ENCODE results near the gene USP30. TPM values are rescaled to one million over a fixed set of nuclear protein-coding genes. Genes with fewer than 3 reads are reported as not detected.

The USP30 gene, protein sequence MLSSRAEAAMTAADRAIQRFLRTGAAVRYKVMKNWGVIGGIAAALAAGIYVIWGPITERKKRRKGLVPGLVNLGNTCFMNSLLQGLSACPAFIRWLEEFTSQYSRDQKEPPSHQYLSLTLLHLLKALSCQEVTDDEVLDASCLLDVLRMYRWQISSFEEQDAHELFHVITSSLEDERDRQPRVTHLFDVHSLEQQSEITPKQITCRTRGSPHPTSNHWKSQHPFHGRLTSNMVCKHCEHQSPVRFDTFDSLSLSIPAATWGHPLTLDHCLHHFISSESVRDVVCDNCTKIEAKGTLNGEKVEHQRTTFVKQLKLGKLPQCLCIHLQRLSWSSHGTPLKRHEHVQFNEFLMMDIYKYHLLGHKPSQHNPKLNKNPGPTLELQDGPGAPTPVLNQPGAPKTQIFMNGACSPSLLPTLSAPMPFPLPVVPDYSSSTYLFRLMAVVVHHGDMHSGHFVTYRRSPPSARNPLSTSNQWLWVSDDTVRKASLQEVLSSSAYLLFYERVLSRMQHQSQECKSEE
- 20.5 TPM for total RNA-seq

DNA sequence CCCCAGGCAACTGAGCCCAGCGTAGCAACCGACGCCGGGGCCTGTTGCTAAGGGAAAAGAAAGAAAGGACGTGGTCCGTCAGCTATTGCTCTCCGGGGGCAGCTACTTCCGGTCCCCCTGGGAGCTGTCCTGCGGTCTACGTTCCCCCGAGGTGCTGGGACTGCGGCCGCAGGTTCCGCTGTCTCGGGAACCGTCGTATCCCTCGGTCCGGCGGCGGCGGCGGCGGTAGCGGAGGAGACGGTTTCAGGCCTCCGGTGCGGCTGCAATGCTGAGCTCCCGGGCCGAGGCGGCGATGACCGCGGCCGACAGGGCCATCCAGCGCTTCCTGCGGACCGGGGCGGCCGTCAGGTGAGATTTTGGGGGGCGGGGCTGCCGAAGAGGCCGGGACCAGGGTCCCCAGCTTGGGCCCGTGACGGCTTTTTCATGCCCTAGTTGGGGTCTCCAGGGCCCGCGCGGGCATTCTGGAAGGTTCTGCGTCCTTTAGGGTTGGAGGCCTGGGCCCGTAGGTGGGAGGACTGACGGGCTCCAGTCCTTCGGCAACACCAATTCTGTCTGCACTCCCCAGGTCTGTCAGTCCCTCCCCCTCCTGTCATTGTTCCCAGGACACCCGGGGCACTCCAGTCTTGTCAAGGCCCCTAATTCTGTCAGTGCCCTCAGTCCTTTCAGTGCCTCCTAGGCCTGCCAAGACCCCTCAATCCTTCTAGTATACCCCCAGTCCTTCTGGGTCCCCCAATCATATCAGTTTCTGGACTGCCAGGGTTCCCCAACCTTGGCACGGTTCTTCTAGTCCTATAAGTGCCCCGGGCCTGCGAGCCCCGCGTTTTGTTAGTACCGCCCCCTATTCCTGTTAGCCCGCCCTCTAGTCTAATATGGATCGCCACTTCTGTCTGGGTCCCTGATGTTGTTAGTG is at the start of gene USP30:
Gene USP30 (plus strand): TSS at position 163 of the 910 bp plus-strand sequence. CDS start 103 bp downstream, at position 266.

DNA sequence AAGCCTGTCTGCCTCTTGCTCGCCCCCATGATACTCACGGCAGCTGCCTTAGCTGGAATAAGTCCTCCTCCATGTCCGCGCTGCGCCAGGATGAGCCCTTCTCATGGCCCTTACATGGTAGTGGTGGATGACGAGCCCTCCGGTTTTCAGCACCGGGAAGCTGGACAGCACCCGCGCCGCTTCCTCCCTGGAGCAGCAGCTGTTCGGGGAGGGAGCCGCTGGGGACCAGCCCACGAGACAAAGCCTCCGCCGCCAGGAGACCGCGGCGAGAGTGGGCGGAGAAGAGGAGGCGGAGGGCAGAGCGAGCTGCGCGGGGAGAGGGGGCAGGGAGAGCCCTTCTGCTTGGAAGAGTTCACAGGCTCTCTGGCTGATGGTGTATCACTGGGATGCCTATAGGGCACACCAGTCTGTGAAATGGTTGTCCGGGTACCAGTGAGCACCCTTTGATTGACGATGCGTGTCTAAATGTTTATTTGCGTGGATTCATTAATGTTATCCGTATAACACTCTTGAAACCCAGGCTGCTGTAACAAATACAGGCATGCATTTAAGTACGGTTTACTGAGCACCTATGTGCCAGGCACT is 31.5 kb upstream of the USP30 start, which contains the start of gene SVOP:
Gene SVOP (minus strand): TSS at position 273 of the 585 bp plus-strand sequence. CDS start 200 bp downstream, at position 73.

DNA sequence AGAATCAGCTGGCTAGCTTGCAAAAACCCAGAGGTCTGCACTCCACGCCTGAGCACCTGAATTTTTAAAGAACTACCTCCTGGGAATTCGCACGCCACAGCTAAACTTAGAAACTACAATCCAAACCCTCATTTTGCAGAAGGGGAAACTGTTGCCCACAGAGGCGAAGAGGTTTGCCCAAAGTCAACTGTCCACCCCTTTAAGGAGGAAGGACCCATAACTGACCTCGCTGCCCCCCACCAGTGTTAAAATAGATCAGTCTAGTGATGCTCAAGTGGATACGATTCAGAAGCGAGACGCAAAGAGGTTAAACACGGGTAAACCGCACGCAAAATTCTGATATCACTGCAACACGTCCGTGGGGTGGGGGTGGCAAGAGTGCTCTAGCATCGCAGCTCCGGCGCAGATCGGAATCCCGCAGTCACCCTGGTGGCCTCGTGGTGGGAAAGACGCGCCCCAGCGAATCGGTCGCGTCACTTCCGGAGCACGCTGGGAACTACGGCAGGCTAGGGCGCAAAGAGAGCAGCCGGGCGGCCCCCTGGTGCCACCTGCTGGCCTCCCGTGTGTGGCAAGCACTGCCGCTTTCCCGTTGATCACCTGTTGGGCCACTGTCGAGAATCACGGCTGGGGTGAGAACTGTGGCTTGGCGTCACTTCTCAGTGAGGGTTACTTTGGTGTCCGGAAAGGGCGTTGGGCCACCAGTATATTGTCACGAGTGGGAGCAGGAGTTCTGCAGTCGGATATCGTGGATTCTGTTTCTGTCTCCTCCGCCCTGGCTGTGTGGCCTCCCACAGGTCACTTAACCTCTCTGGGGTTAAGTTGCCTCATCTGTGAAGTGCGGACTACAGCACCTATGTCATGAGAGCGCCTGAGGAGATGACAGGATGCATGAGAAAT is 40.9 kb downstream of the USP30 start, which contains the start of gene ALKBH2:
Gene ALKBH2 (minus strand): TSS at position 451 of the 897 bp plus-strand sequence. CDS start 686 bp downstream, outside the sequence.

DNA sequence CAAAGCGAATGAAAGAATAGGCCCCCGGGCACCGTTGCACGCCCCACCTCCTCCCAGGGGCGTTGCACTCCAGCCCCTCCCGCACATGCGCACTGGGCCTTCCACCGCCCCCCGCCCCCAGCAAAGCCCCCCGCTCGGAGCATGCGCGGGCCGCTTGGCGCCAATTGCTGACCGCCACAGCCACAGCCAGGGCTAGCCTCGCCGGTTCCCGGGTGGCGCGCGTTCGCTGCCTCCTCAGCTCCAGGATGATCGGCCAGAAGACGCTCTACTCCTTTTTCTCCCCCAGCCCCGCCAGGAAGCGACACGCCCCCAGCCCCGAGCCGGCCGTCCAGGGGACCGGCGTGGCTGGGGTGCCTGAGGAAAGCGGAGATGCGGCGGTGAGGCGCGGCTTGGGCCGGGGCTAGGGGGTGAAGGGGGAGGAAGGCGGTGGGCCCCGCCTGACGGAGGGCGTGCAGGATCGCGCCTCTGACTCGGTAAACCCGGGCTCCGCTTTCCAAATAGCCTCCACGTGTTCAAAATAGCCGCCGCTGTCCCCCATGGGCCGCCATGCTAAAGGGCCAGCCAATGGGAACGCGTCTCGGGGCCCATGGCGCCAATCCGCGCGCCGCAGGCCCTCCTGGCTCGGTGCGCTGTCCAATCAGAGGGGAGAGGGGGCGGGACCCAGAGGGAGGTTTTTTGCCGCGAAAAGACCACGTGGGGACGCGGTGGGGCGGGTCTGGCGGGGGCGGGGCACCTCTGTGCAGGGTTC is 45.2 kb downstream of the USP30 start, which contains the start of gene UNG:
Gene UNG (plus strand): TSS at position 163 of the 748 bp plus-strand sequence. CDS start 83 bp downstream, at position 246.

DNA sequence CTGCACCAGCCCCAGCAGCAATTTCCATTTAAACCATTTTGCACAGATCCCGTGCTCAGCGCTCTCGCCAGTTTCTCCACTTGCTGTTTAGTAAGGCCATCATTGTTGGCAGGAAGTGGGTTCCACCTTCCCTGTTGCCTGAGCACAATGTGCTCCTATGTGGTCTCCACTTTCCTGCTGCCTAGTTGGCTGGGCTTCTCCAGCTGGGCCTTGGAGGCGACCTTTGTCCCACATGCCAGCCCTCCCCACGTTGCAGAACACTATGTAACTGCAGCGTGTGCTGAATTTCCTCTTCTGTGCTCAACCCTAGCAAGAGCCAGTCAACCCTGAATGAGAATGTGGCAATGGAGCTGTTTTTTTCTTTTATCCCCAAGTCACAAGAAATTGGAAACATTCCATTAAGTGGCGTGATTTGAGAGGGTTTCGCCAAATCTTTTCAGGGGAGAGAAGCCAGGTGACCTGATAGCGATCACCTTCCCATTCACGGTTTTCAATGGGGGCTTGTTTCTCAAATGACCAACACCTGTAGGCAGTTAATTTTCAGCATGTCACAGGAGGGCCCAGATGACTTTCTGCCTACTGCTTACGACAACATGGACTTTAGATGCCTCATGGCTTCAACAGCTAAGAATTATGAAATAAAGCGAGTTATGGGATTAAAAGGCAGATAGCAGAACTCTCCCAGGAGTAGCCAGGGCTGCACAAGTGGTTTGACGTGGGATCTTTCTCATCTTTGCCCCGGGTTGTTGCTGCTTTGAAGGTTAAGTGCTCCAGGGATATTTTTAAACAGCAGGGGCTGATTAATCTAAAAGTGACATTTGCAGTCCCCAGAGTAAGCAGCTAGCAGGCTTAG is 63.6 kb downstream of the USP30 start, which contains the start of gene ACACB:
Gene ACACB (plus strand): TSS at position 830 of the 853 bp plus-strand sequence. CDS start 22,819 bp downstream, outside the sequence.

Small RNAs within 50 kb of the gene (small RNA-seq; reads per million reads assigned to genes)
- not detected for gene AC190387.1
- gene RNA5SP372 = not detected

Other genes starting within 250 kb of the USP30 start
- 10.6 TPM for gene SSH1, start 195.0 kb upstream of the USP30 start, total RNA-seq
- not detected for gene DAO, start 172.5 kb upstream of the USP30 start, total RNA-seq
- 41.1 TPM for gene SVOP, start 31.5 kb upstream of the USP30 start, total RNA-seq
- 23.3 TPM for gene ALKBH2, start 40.9 kb downstream of the USP30 start, total RNA-seq
- 27.0 TPM for gene UNG, start 45.0 kb downstream of the USP30 start, total RNA-seq
- gene ACACB, start 64.0 kb downstream of the USP30 start, total RNA-seq = 10.6 TPM

All from diencephalon (tissue), 1 donor.